IPS-15b (cell line): ENCODE results near the gene ITGB2.

Source experiments
- H3K27me3 ChIP-seq: one replicate; pipeline ENCODE4 v1.6.1; 2013; ENCODE audit warnings: low read length; ENCODE audit not compliant: control insufficient read depth, insufficient read depth
- H3K36me3 ChIP-seq: one replicate; pipeline ENCODE4 v1.6.1; 2013; ENCODE audit warnings: low read length; ENCODE audit not compliant: control insufficient read depth, insufficient read depth
- H3K4me1 ChIP-seq: one replicate; pipeline ENCODE4 v1.6.1; 2013; ENCODE audit warnings: mild to moderate bottlenecking, low read length; ENCODE audit not compliant: control insufficient read depth, insufficient read depth
- H3K4me3 ChIP-seq: one replicate; pipeline ENCODE4 v1.5.1; 2013; ENCODE audit warnings: low read depth, low read length
- H3K9ac ChIP-seq: one replicate; pipeline ENCODE4 v1.6.1; 2013; ENCODE audit warnings: low read depth, mild to moderate bottlenecking, low read length
- H3K9me3 ChIP-seq: one replicate; pipeline ENCODE4 v1.6.1; 2013; ENCODE audit warnings: mild to moderate bottlenecking, low read length; ENCODE audit not compliant: control insufficient read depth, insufficient read depth

Gene ITGB2

DNA sequence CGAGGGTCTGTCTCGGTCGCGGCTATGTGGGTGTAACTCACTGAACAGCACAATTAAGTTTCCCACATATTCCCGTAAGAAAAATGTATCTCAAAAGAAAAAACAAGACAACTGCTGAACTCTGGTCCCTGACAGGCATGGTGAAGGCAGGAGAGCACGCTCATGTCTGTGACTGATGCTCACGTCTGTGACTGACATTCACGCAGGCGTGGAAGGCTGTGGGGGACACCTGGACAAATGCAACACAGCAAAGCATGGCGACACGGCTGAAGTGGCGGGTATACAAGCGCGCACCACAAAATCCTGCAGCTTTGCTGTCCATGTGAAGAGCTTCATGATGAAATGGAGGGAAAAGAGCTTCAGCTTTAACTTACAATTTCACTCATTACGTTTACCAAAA is 53.2 kb downstream of the ITGB2 start:
- peaks cover 10% of the 10 kb centered on the region for H3K4me1 ChIP-seq

DNA sequence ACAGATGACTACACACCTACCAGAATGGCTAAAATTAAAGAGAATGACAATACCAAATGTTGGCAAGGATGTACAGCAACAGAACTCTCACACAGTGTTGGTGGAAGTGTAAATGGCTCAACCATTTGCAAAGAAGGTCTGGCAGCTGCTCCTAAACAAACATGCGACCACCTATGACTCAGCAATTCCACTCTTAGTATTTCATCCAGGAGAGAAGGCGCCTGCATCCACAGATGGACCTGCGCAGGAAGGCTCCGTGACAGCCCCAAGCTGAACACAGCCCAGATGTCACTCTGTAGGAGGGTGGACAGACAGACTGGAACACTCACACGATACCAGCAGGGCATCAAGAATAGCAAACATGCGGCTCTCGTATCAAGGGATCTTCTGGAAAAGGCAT is 53.9 kb downstream of the ITGB2 start:
- Histone ChIP-seq H3K9me3 (no peaks in the 10 kb centered on the region), H3K4me1 (peaks cover 6% of the 10 kb centered on the region), H3K36me3 (peaks cover 20% of the 10 kb centered on the region), H3K27me3 (no peaks in the 10 kb centered on the region), H3K9ac (no peak overlapping the region), H3K4me3 (no peak overlapping the region)

More for the DNA sequence above, 53.2 kb downstream of the ITGB2 start:
- Histone ChIP-seq H3K4me3 (no peak overlapping the region), H3K36me3 (peaks cover 18% of the 10 kb centered on the region), H3K9me3 (no peaks in the 10 kb centered on the region), H3K27me3 (no peaks in the 10 kb centered on the region), H3K9ac (no peak overlapping the region)

DNA sequence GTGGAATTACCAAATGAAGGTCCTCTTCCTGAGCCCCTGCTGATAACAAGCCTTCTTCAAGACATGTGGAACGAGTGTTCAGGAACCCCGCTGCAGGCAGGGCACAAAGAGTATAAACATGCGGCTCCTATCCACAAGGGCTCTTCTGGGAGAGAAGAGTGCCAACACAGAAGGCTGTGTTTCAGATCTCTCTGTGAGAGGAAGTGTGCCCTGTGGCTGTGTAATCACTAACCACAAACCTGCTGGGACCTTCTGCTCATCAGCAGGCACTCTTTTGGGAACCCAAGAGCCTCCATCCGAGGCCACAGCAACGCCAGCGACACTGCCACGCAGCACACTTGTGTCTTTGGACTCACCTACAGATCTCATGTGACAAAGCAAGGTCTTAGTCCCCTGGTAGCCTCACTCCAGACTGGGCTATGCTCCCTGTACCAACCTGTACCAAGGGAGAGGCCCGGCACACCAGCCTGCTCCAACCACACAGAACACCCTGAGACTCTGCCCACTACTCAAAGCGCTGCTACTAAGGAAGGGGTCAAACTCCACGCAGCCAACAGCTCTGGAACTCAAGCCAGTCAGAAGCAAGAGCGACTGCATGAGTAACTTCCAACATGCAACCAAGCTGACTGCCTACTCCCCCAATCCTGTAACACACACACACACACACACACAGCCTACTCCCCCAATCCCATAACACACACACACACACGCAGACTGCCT is 55.0 kb downstream of the ITGB2 start:
- no peaks in the 10 kb centered on the region for H3K27me3 ChIP-seq
- peaks cover 24% of the 10 kb centered on the region for H3K36me3 ChIP-seq
- no peak overlapping the region for H3K9ac ChIP-seq
- H3K4me1 ChIP-seq, result peaks cover 5% of the 10 kb centered on the region
- H3K9me3 ChIP-seq, result no peaks in the 10 kb centered on the region
- H3K4me3 ChIP-seq, result no peak overlapping the region

DNA sequence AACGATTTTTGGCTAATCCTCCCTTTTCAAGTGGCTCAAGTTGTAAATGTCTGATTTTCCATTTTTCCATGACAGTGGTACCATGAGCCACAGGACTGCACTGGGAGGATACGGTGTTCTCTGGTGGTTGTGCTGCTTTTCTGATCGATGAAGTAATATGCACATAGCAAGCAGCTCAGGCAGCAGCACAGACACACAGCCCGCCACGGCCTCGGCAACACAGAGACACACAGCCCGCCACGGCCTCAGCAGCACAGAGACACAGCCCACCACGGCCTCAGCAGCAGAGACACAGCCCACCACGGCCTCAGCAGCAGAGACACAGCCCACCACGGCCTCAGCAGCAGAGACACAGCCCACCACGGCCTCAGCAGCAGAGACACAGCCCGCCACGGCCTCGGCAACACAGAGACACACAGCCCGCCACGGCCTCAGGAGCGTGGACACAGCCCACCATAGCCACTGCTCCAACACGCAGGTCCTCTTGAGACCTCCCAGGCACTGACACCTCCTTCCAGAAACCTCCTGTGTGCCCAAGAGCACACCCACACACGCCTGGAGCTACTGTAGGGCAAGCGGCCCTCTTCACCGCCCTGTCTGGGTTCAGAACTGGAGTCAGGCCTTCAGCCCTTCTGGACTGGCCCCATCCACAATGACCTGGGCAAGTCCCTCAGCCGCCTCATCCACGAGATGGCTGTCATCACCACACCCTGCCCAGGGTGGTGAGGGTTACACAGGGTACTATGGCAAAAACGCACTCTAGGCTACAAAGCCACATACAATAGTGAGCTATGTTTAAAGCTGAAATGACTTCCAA is 57.6 kb downstream of the ITGB2 start:
- H3K27me3 ChIP-seq, result no peaks in the 10 kb centered on the region
- no peak overlapping the region for H3K9ac ChIP-seq
- H3K4me3 ChIP-seq, result no peak overlapping the region
- peaks cover 43% of the 10 kb centered on the region for H3K36me3 ChIP-seq
- peaks cover 5% of the 10 kb centered on the region for H3K4me1 ChIP-seq
- H3K9me3 ChIP-seq, result no peaks in the 10 kb centered on the region

- Histone ChIP-seq H3K36me3 (peaks cover 48% of the 10 kb centered on the region), H3K27me3 (no peaks in the 10 kb centered on the region), H3K9ac (no peak overlapping the region), H3K4me3 (no peak overlapping the region), H3K4me1 (no peaks in the 10 kb centered on the region), H3K9me3 (no peaks in the 10 kb centered on the region)
Measured at GRCh38 chr21:44858791-44859190, 61.9 kb downstream of the ITGB2 start.

DNA sequence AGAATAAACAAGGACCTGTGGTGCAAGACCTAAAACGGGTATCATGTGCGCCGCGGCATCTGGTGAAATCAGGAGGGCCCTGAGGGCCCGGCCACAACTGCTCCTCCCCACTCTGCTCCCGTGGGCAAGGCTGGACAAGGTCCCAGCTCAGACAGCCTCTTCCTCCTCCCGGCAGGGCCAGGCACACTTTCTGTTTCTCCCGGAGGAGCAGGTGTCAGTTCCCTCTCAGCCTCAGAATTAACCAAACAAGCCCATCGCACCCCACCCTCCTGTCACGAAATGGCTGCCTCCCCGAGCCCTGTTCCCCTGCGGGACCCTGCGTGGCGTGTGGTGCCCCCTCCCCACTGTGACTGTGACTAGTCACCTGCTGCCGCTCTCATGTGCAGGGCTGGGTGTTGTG is 62.4 kb downstream of the ITGB2 start:
- Histone ChIP-seq H3K27me3 (no peaks in the 10 kb centered on the region), H3K4me3 (no peak overlapping the region), H3K9ac (no peak overlapping the region), H3K9me3 (no peaks in the 10 kb centered on the region), H3K4me1 (no peaks in the 10 kb centered on the region), H3K36me3 (peaks cover 50% of the 10 kb centered on the region)

DNA sequence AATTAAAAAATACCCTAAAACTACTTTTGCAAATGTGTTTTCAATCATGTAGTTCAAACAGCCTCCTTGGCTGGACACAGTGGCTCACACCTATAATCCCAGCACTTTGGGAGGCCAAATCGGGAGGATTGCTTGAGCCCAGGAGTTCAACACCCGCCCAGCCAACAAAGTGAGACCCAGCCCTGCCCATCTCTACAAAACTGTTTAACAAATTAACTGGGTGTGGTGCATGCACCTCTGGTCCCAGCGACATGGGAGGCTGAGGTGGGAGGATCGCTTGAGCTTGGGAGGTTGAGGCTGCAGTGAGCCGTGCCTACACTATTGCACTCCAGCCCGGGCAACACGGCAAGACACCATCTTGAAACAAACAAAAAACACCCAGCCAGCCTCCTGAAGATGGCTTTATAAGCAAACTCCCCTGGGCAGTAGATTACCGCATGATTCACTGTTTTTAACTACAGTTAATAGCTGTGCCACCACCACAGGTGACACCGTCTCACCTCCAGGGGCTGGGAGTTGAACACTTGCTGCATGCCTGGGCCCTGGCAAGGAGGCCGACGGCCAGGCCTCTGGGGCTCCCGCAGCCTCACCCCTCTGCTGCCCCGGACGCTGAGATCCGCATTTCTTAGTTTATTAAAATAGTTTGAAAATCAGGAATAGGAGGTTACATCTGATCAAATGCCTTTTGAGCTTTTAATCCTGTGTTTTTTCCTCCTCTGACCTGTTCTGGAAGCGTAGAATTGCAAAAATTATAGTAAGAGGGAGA is 63.4 kb downstream of the ITGB2 start:
- Histone ChIP-seq H3K9me3 (no peaks in the 10 kb centered on the region), H3K36me3 (peaks cover 48% of the 10 kb centered on the region), H3K4me1 (no peaks in the 10 kb centered on the region), H3K27me3 (no peaks in the 10 kb centered on the region), H3K4me3 (no peak overlapping the region), H3K9ac (no peak overlapping the region)

GRCh38 chr21:44856131-44856530 is 64.6 kb downstream of the ITGB2 start:
- Histone ChIP-seq H3K36me3 (peaks cover 44% of the 10 kb centered on the region), H3K9ac (no peak overlapping the region), H3K4me1 (no peaks in the 10 kb centered on the region), H3K9me3 (no peaks in the 10 kb centered on the region), H3K27me3 (no peaks in the 10 kb centered on the region), H3K4me3 (no peak overlapping the region)

GRCh38 chr21:44855572-44855971 is 65.1 kb downstream of the ITGB2 start:
- no peak overlapping the region for H3K9ac ChIP-seq
- H3K27me3 ChIP-seq, result no peaks in the 10 kb centered on the region
- peaks cover 49% of the 10 kb centered on the region for H3K36me3 ChIP-seq
- H3K9me3 ChIP-seq, result no peaks in the 10 kb centered on the region
- no peak overlapping the region for H3K4me3 ChIP-seq
- no peaks in the 10 kb centered on the region for H3K4me1 ChIP-seq

GRCh38 chr21:44854664-44855446 is 65.8 kb downstream of the ITGB2 start:
- Histone ChIP-seq H3K27me3 (no peaks in the 10 kb centered on the region), H3K9me3 (no peaks in the 10 kb centered on the region), H3K36me3 (peaks cover 52% of the 10 kb centered on the region), H3K9ac (no peak overlapping the region), H3K4me3 (no peak overlapping the region), H3K4me1 (no peaks in the 10 kb centered on the region)

- peaks cover 52% of the 10 kb centered on the region for H3K36me3 ChIP-seq
- no peaks in the 10 kb centered on the region for H3K9me3 ChIP-seq
- no peak overlapping the region for H3K4me3 ChIP-seq
- no peaks in the 10 kb centered on the region for H3K4me1 ChIP-seq
- no peak overlapping the region for H3K9ac ChIP-seq
- no peaks in the 10 kb centered on the region for H3K27me3 ChIP-seq
Measured at GRCh38 chr21:44854391-44854663, 66.4 kb downstream of the ITGB2 start.
